Measurements from ENCODE around the gene DSCAM. TPM values are rescaled to one million over a fixed set of nuclear protein-coding genes. Genes with fewer than 3 reads are reported as not detected.

Gene DSCAM
- total and polyA plus RNA-seq, 2 donors (not counting 1 experiment from before 2014, with no cell fraction given): under 0.01 to 0.01 TPM

DNA sequence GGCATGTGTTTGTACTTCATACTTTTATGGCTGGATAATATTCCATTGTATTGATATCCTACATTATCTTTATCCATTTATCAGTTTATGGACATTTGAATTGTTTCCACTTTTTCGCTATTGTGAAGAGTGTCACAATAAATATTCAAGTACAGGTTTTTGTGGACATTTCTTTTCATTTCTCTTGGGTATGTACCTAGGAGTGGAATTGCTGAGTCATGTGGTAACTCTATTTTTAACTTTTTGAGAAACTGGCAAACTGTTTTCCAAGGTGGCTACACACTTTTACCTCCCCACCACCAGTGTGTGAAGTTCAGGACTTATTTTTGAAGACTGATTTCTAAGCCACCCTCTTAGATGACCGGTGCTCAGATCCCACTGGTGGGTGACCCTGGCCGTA is 39.0 kb upstream of the DSCAM start:
- no peak for TF ChIP-seq CTCF (conservative IDR thresholded peaks at IDR 0.05 in 1 of 2, IDR thresholded peaks at IDR 0.05 in 1 of 2; ENCODE audit: low read depth in 1 of 2, low read length in 2 of 2)
- no peak for TF ChIP-seq EZH2 (IDR thresholded peaks at IDR 0.05; ENCODE audit: low read length, missing control alignments)
- DNase-seq (ENCODE audit: low read depth in 2 of 2): no peak
- H3K4me2 ChIP-seq (ENCODE audit: extremely low read depth, insufficient read depth, low read length): no peak overlapping the region

GRCh38 chr21:40882192-40882915 is 35.4 kb upstream of the DSCAM start:
- DNase-seq (ENCODE audit: low read depth in 2 of 2): peak in 1 of 2 donors; percentile 9

More for the DNA sequence above, 39.0 kb upstream of the DSCAM start:
- Histone ChIP-seq H3K27ac (ENCODE audit: insufficient read depth, low read length) (no peak overlapping the region), H3K79me2 (ENCODE audit: control insufficient read depth, insufficient read depth, low read length) (no peaks in the 10 kb centered on the region), H2AFZ (ENCODE audit: low read length) (no peak overlapping the region), H3K27me3 (ENCODE audit: control insufficient read depth, insufficient read depth, low read length) (no peaks in the 10 kb centered on the region), H3K4me3 (replicated peaks in 1 of 4; ENCODE audit: control extremely low read depth in 1 of 4, insufficient read depth in 1 of 4, low read depth in 3 of 4, low read length in 4 of 4) (no peak overlapping the region), H3K36me3 (ENCODE audit: control insufficient read depth, insufficient read depth, low read length) (no peaks in the 10 kb centered on the region), H3K4me1 (ENCODE audit: control insufficient read depth, extremely low read depth, insufficient read depth, low read length) (no peaks in the 10 kb centered on the region), H3K9me3 (ENCODE audit: control insufficient read depth, insufficient read depth, low read depth, low read length) (no peaks in the 10 kb centered on the region), H4K20me1 (ENCODE audit: control insufficient read depth, extremely low read depth, insufficient read depth, low read length) (no peaks in the 10 kb centered on the region), H3K9ac (ENCODE audit: insufficient read depth, low read length) (no peak overlapping the region)

DNA sequence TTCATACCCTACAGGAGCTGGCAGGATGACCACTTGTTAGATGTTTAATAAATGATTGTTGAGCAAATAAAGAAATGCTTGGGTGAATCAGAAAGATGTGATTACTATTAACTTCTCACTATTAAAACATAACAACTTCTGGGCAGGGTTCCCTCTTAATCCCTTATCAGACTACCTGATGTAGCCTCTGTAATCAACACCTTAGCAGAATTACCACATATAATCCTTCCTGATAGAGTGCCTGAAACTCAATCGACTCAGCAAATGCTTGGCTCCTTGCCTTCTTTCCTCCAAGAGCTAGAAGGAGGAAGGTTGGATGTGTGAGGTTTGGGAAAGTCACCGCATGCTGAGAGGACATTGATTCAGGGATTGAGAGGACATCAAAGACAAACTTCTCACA is 34.8 kb upstream of the DSCAM start:
- TF ChIP-seq EZH2 (IDR thresholded peaks at IDR 0.05; ENCODE audit: low read length, missing control alignments) (no peak), CTCF (conservative IDR thresholded peaks at IDR 0.05 in 1 of 2, IDR thresholded peaks at IDR 0.05 in 1 of 2; ENCODE audit: low read depth in 1 of 2, low read length in 2 of 2) (no peak)
- no peak overlapping the region for H3K4me3 ChIP-seq (replicated peaks in 1 of 4; ENCODE audit: control extremely low read depth in 1 of 4, insufficient read depth in 1 of 4, low read depth in 3 of 4, low read length in 4 of 4)
- H3K36me3 ChIP-seq (ENCODE audit: control insufficient read depth, insufficient read depth, low read length): no peaks in the 10 kb centered on the region
- H3K9ac ChIP-seq (ENCODE audit: insufficient read depth, low read length): no peak overlapping the region
- H3K4me2 ChIP-seq (ENCODE audit: extremely low read depth, insufficient read depth, low read length): no peak overlapping the region
- no peak overlapping the region for H2AFZ ChIP-seq (ENCODE audit: low read length)
- H3K79me2 ChIP-seq (ENCODE audit: control insufficient read depth, insufficient read depth, low read length): no peaks in the 10 kb centered on the region
- H4K20me1 ChIP-seq (ENCODE audit: control insufficient read depth, extremely low read depth, insufficient read depth, low read length): no peaks in the 10 kb centered on the region
- H3K9me3 ChIP-seq (ENCODE audit: control insufficient read depth, insufficient read depth, low read depth, low read length): no peaks in the 10 kb centered on the region
- H3K4me1 ChIP-seq (ENCODE audit: control insufficient read depth, extremely low read depth, insufficient read depth, low read length): no peaks in the 10 kb centered on the region
- DNase-seq (ENCODE audit: low read depth in 2 of 2): no peak
- no peak overlapping the region for H3K27ac ChIP-seq (ENCODE audit: insufficient read depth, low read length)
- H3K27me3 ChIP-seq (ENCODE audit: control insufficient read depth, insufficient read depth, low read length): no peaks in the 10 kb centered on the region

More at GRCh38 chr21:40882192-40882915, 35.4 kb upstream of the DSCAM start:
- Histone ChIP-seq H3K9ac (ENCODE audit: insufficient read depth, low read length) (no peak overlapping the region), H3K9me3 (ENCODE audit: control insufficient read depth, insufficient read depth, low read depth, low read length) (no peaks in the 10 kb centered on the region), H3K4me3 (replicated peaks in 1 of 4; ENCODE audit: control extremely low read depth in 1 of 4, insufficient read depth in 1 of 4, low read depth in 3 of 4, low read length in 4 of 4) (no peak overlapping the region), H3K79me2 (ENCODE audit: control insufficient read depth, insufficient read depth, low read length) (no peaks in the 10 kb centered on the region), H3K27ac (ENCODE audit: insufficient read depth, low read length) (no peak overlapping the region), H3K4me1 (ENCODE audit: control insufficient read depth, extremely low read depth, insufficient read depth, low read length) (no peaks in the 10 kb centered on the region), H3K27me3 (ENCODE audit: control insufficient read depth, insufficient read depth, low read length) (no peaks in the 10 kb centered on the region), H3K4me2 (ENCODE audit: extremely low read depth, insufficient read depth, low read length) (no peak overlapping the region), H4K20me1 (ENCODE audit: control insufficient read depth, extremely low read depth, insufficient read depth, low read length) (no peaks in the 10 kb centered on the region), H3K36me3 (ENCODE audit: control insufficient read depth, insufficient read depth, low read length) (no peaks in the 10 kb centered on the region), H2AFZ (ENCODE audit: low read length) (no peak overlapping the region)
- TF ChIP-seq CTCF (conservative IDR thresholded peaks at IDR 0.05 in 1 of 2, IDR thresholded peaks at IDR 0.05 in 1 of 2; ENCODE audit: low read depth in 1 of 2, low read length in 2 of 2) (no peak), EZH2 (IDR thresholded peaks at IDR 0.05; ENCODE audit: low read length, missing control alignments) (no peak)
